Peyer's patch (tissue), 4 donors: ENCODE measurements around the gene PDGFC. TPM values are rescaled to one million over a fixed set of nuclear protein-coding genes. Genes with fewer than 3 reads are reported as not detected.

ENCODE experiments used
- DNase-seq, 3 donors: peaks; one replicate each; pipeline ENCODE4 v3.0.0-alpha.2; 2017 to 2019
- H3K27ac ChIP-seq, 4 donors: fragments of 200-600 bp; sonication (generic); one replicate each; pipeline ENCODE4 v1.5.1; 2016 to 2019
- H3K27me3 ChIP-seq, 2 donors: fragments of 200-600 bp; sonication (generic); one replicate each; pipeline ENCODE4 v1.5.1; 2019
- H3K36me3 ChIP-seq, 3 donors: fragments of 200-600 bp; sonication (generic); one replicate each; pipeline ENCODE4 v1.5.1; 2016 to 2019
- H3K4me1 ChIP-seq, 4 donors: fragments of 200-600 bp; sonication (generic); one replicate each; pipeline ENCODE4 v1.5.1; 2016 to 2019
- H3K4me3 ChIP-seq, 4 donors: fragments of 200-600 bp; sonication (generic); 1 replicate in 3 of 4; 2 replicates in 1 of 4; pipeline ENCODE4 v1.5.1; 2016 to 2019; ENCODE audit warnings: mild to moderate bottlenecking in 1 of 4
- H3K9me3 ChIP-seq, 4 donors: fragments of 200-600 bp; sonication (generic); one replicate each; pipeline ENCODE4 v1.5.1; 2016 to 2019; ENCODE audit warnings: mild to moderate bottlenecking in 1 of 4
- CTCF ChIP-seq, 6 experiments: fragments of 450-650 bp in 4 of 6; fragments of 200-600 bp in 2 of 6; sonication (generic) in 1 of 6; IDR thresholded peaks; one replicate each; pipeline ENCODE4 v1.5.1; 2017 to 2019; ENCODE audit warnings: antibody characterized with exemption in 6 of 6, mild to moderate bottlenecking in 3 of 6, moderate library complexity in 1 of 6
- POLR2A ChIP-seq, 2 donors: fragments of 450-650 bp; IDR thresholded peaks; one replicate each; pipeline ENCODE4 v1.5.1; 2017; ENCODE audit warnings: antibody characterized with exemption in 2 of 2, mild to moderate bottlenecking in 2 of 2, moderate library complexity in 2 of 2
- total RNA-seq, 4 donors: library from RNA; depleted of rRNA; stranded (reverse); fragments of >200 nt; gene quantifications; one replicate each; pipeline ENCODE4 v1.1.0, GENCODE V29; 2016

The PDGFC gene
- total RNA-seq, 4 donors from 2014 or later = 4.4 to 17.3 (median 11.5) TPM

GRCh38 chr4:156962058-156962358 is 9.6 kb downstream of the PDGFC start:
- no peaks in the 10 kb centered on the region for H3K27me3 ChIP-seq
- H3K4me1 ChIP-seq = peaks cover 0 to 4% (median 0%) of the 10 kb centered on the region in 4 donors
- no peak for DNase-seq
- H3K27ac ChIP-seq = peak overlapping the region in 1 of 4 donors; percentile 48
- H3K36me3 ChIP-seq = no peaks in the 10 kb centered on the region
- H3K4me3 ChIP-seq = no peak overlapping the region
- TF ChIP-seq POLR2A (IDR thresholded peaks at IDR 0.05) (no peak), CTCF (IDR thresholded peaks at IDR 0.05) (no peak)
- no peaks in the 10 kb centered on the region for H3K9me3 ChIP-seq

- Histone ChIP-seq H3K4me3 (no peak overlapping the region), H3K27ac (peak overlapping the region in 1 of 4 donors; percentile 48), H3K4me1 (peaks cover 0 to 4% (median 0%) of the 10 kb centered on the region in 4 donors), H3K36me3 (no peaks in the 10 kb centered on the region), H3K9me3 (no peaks in the 10 kb centered on the region), H3K27me3 (no peaks in the 10 kb centered on the region)
- no peak for DNase-seq
- no peak for TF ChIP-seq POLR2A (IDR thresholded peaks at IDR 0.05)
- TF ChIP-seq CTCF (IDR thresholded peaks at IDR 0.05) = no peak
Measured at GRCh38 chr4:156961196-156962057, 10.2 kb downstream of the PDGFC start.

- no peaks in the 10 kb centered on the region for H3K9me3 ChIP-seq
Measured at GRCh38 chr4:156959298-156959702, 12.3 kb downstream of the PDGFC start.

GRCh38 chr4:156958276-156959074 is 13.1 kb downstream of the PDGFC start:
- Histone ChIP-seq H3K27ac (peak overlapping the region in 1 of 4 donors; percentile 11), H3K4me1 (peaks cover 0 to 4% (median 0%) of the 10 kb centered on the region in 4 donors)

More at GRCh38 chr4:156959298-156959702, 12.3 kb downstream of the PDGFC start:
- Histone ChIP-seq H3K4me1 (peaks cover 0 to 4% (median 0%) of the 10 kb centered on the region in 4 donors), H3K27me3 (no peaks in the 10 kb centered on the region), H3K36me3 (no peaks in the 10 kb centered on the region), H3K4me3 (no peak overlapping the region), H3K27ac (no peak overlapping the region)
- no peak for DNase-seq
- TF ChIP-seq CTCF (IDR thresholded peaks at IDR 0.05) (no peak), POLR2A (IDR thresholded peaks at IDR 0.05) (no peak)

GRCh38 chr4:156957556-156957955 is 14.0 kb downstream of the PDGFC start:
- DNase-seq = no peak
- Histone ChIP-seq H3K27me3 (no peaks in the 10 kb centered on the region), H3K27ac (no peak overlapping the region), H3K4me3 (no peak overlapping the region), H3K4me1 (peaks cover 0 to 4% (median 0%) of the 10 kb centered on the region in 4 donors), H3K9me3 (no peaks in the 10 kb centered on the region), H3K36me3 (no peaks in the 10 kb centered on the region)
- TF ChIP-seq CTCF (IDR thresholded peaks at IDR 0.05) (no peak), POLR2A (IDR thresholded peaks at IDR 0.05) (no peak)

More at GRCh38 chr4:156958276-156959074, 13.1 kb downstream of the PDGFC start:
- no peak overlapping the region for H3K4me3 ChIP-seq
- H3K27me3 ChIP-seq = no peaks in the 10 kb centered on the region
- H3K36me3 ChIP-seq = no peaks in the 10 kb centered on the region
- DNase-seq = no peak
- TF ChIP-seq CTCF (IDR thresholded peaks at IDR 0.05) (no peak), POLR2A (IDR thresholded peaks at IDR 0.05) (no peak)
- H3K9me3 ChIP-seq = no peaks in the 10 kb centered on the region
